Pancreas (tissue), 10 donors: ENCODE measurements around the gene FAM3C. TPM values are rescaled to one million over a fixed set of nuclear protein-coding genes. Genes with fewer than 3 reads are reported as not detected.

ENCODE experiments used
- ATAC-seq, 4 donors: fragments of 200-7000 bp; cut with Tn5 transposase; one replicate each; pipeline versions ENCODE4 v1.8.0 to v1.9.1; 2020; ENCODE audit warnings: mild to moderate bottlenecking in 4 of 4, moderate library complexity in 4 of 4
- DNase-seq, 6 donors: peaks; one replicate each; pipeline ENCODE4 v3.0.0-alpha.2; 2020
- FAIRE-seq: peaks from 2 replicates; lab custom pipeline; 2012; peaks lifted over from hg19 to GRCh38; lab: Jason Lieb, UNC
- H3K27ac ChIP-seq, 4 donors: fragments of 200-600 bp; sonication (generic); 1 replicate in 3 of 4; 2 replicates in 1 of 4; pipeline versions ENCODE4 v1.5.0 to v1.8.0; 2020
- H3K27me3 ChIP-seq, 4 donors: fragments of 200-600 bp; one replicate each; pipeline ENCODE4 v1.8.0; 2021
- H3K36me3 ChIP-seq, 3 donors: fragments of 200-600 bp; sonication (generic) in 1 of 3; one replicate each; pipeline versions ENCODE4 v1.5.0 to v1.8.0; 2020 to 2021
- H3K4me1 ChIP-seq, 3 donors: fragments of 200-600 bp; one replicate each; pipeline ENCODE4 v1.8.0; 2021
- H3K4me3 ChIP-seq, 4 donors: fragments of 200-600 bp; sonication (generic) in 2 of 4; one replicate each; pipeline versions ENCODE4 v1.5.0 to v1.8.0; 2020 to 2021
- H3K9me3 ChIP-seq, 4 donors: fragments of 200-600 bp; one replicate each; pipeline ENCODE4 v1.8.0; 2021
- CTCF ChIP-seq, 4 donors: fragments of 200-600 bp; sonication (generic) in 3 of 4; IDR thresholded peaks; one replicate each; pipeline versions ENCODE4 v1.5.0 to v1.8.0; 2021; ENCODE audit warnings: antibody characterized with exemption in 4 of 4
- WGBS, 2 donors: extraction: QIAGEN DNeasy Blood & Tissue Kit; methylation state at CpG; one replicate each; pipeline ENCODE4 v1.1.7; 2013; 5-methylcytosine and 5-hydroxymethylcytosine counted together
- intact Hi-C, 3 donors: fragments of 100-400 bp; cut with DNase I; formaldehyde crosslinking; loops; one replicate each; pipeline versions ENCODE4 v1.11.1 to v1.14.2; 2022
- polyA plus RNA-seq, 2 donors: library from polyadenylated mRNA; stranded (reverse); fragments of 200-250 nt; gene quantifications; one replicate each; pipeline ENCODE4 v1.2.3, GENCODE V29; 2013
- total RNA-seq, 6 donors: library from RNA; stranded (reverse); fragmentation: NEBNext Ultra II Directional in 4 of 6; extraction: Animal tissue kit (Norgen Biotek cat#: 25700) in 4 of 6; gene quantifications; one replicate each; pipeline versions ENCODE4 v1.2.1 to v1.2.4, GENCODE V29; 2021 to 2023
- donor health status: healthy with polysubstance abuse.
- donor health status: DM: no; HTN: no; CAD: no; lungs with moderate emphysema.
- donor health status: DM: no; HTN: no; CAD: no.
- donor health status: control.
- donor health status: control.
- donor health status: Bipolar disorder and iron deficiency.
- donor health status: DM: yes; HTN: yes; CAD: no.
- donor health status: DM: no; HTN: no; CAD: no.
- donor health status: DM: no; HTN: no; CAD: no.
- donor health status: DM: yes; HTN: yes; CAD: no.

FAM3C gene
- total and polyA plus RNA-seq, 8 donors: 18.2 to 43.6 (median 37.4) TPM

DNA sequence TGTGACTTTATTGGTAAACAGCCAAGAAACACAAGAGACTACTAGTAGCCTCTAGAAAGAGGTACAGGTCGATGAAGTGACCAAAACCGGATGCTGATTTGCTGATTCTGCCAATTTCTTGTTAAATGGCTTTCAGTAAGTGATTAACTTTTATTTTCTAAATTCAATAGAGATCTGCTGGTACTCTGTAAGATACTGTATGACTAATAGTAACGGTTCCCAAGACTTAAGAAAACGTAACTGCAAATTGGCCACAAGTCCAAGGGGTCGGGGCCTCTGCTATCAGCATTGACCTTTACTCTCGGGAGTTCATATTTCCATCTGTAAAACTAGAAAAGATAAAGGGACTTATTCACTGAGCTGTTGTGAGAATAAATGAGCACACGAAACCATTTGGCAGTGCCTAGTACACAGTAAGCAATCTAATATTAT, 1.4 kb downstream of the FAM3C start:
- intact Hi-C loops: no loop called here
- peak overlapping the region in 2 of 4 donors; percentile 87 to 94 for H3K4me3 ChIP-seq
- peak in 3 of 6 donors; percentile 8 to 22 (median 20) for DNase-seq
- peaks cover 34 to 37% (median 35%) of the 10 kb centered on the region in 3 donors for H3K4me1 ChIP-seq
- no peaks in the 10 kb centered on the region for H3K27me3 ChIP-seq
- peak overlapping the region in 2 of 4 donors; percentile 93 for H3K27ac ChIP-seq
- WGBS, 2 donors: 9% methylated on average over 7 of the region's 7 CpGs
- no peaks in the 10 kb centered on the region for H3K9me3 ChIP-seq
- ATAC-seq: peak in 2 of 4 donors; percentile 4 to 5
- FAIRE-seq: no peak
- no peaks in the 10 kb centered on the region for H3K36me3 ChIP-seq
- TF ChIP-seq CTCF (IDR thresholded peaks at IDR 0.05): no peak

DNA sequence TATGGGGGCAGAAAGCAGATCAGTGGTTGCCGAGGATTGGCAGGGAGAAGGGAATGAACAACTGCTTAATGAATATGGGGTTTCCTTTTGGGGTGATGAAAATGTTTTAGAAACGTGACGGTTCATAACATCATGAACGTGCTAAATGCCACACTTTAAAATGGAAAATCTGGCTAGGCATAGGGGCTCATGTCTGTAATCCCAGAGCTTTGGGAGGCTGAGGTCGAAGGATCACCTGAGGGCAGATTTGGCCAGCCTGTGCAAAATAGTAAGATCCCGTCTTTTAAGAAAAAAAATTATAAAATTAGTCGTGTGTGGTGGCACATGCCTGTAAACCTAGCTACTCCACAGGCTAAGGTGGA, 3.1 kb downstream of the FAM3C start:
- no peaks in the 10 kb centered on the region for H3K27me3 ChIP-seq
- FAIRE-seq: no peak
- no peak overlapping the region for H3K27ac ChIP-seq
- no peaks in the 10 kb centered on the region for H3K36me3 ChIP-seq
- peaks cover 29 to 34% (median 31%) of the 10 kb centered on the region in 3 donors for H3K4me1 ChIP-seq
- no peak for TF ChIP-seq CTCF (IDR thresholded peaks at IDR 0.05)
- no peak overlapping the region for H3K4me3 ChIP-seq
- intact Hi-C loops: no loop called here
- no peak for DNase-seq
- WGBS, 2 donors: 94% methylated on average over 7 of the region's 7 CpGs
- no peaks in the 10 kb centered on the region for H3K9me3 ChIP-seq
- no peak for ATAC-seq

DNA sequence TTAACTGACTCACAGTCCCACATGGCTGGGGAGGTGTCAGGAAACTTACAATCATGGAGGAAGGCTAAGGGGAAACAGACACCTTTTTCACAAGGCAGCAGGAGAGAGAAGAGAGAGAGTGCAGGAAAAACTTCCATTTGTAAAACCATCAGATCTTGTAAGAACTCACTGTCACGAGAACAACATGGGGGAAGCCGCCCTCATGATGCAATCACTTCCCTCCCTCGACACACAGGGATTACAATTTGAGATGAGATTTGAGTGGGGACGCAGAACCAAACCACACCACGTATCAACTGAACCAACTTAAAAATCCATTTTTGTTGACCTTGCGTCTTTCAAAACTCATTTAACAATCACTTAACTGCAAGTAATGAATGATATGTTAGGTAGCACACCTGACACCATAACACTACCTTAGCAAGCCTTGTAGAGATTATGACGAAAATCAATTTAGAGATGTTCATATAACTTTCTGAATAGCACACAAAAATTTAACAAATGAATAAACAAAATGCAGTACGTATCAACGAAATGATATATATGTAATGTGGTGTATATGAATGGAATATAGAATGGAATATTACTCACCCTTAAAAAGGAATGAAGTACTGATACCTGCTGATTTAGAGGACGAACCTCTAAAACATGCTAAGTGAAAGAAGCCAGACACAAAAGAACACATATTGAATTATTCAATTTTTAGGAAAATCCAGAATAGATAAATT, 3.7 kb downstream of the FAM3C start:
- TF ChIP-seq CTCF (IDR thresholded peaks at IDR 0.05): no peak
- Histone ChIP-seq H3K4me3 (no peak overlapping the region), H3K9me3 (no peaks in the 10 kb centered on the region), H3K4me1 (peaks cover 24 to 32% (median 27%) of the 10 kb centered on the region in 3 donors), H3K36me3 (no peaks in the 10 kb centered on the region), H3K27ac (no peak overlapping the region), H3K27me3 (no peaks in the 10 kb centered on the region)
- no peak for FAIRE-seq
- intact Hi-C loops: no loop called here
- no peak for DNase-seq
- no peak for ATAC-seq
- 96 to 98% methylated on average over 10 of the region's 10 CpGs for WGBS, 2 donors

- H3K4me3 ChIP-seq: no peak overlapping the region
- no peak for TF ChIP-seq CTCF (IDR thresholded peaks at IDR 0.05)
- no peaks in the 10 kb centered on the region for H3K27me3 ChIP-seq
- no peaks in the 10 kb centered on the region for H3K9me3 ChIP-seq
- WGBS, 2 donors: 54 to 73% methylated on average over 3 of the region's 3 CpGs
- FAIRE-seq (no peak), DNase-seq (no peak), ATAC-seq (no peak)
- intact Hi-C loops: no loop called here
- no peak overlapping the region for H3K27ac ChIP-seq
- H3K36me3 ChIP-seq: no peaks in the 10 kb centered on the region
- H3K4me1 ChIP-seq: peaks cover 17 to 27% (median 20%) of the 10 kb centered on the region in 3 donors
Observed at GRCh38 chr7:121391686-121392085, 4.4 kb downstream of the FAM3C start.

- peaks cover 23 to 37% (median 24%) of the 10 kb centered on the region in 3 donors for H3K4me1 ChIP-seq
- 38 to 50% methylated on average over 1 to 2 of the region's 2 CpGs for WGBS, 2 donors
- H3K27me3 ChIP-seq: no peaks in the 10 kb centered on the region
- no peak overlapping the region for H3K4me3 ChIP-seq
- FAIRE-seq (no peak), ATAC-seq (no peak), DNase-seq (no peak)
- no peaks in the 10 kb centered on the region for H3K36me3 ChIP-seq
- no peak for TF ChIP-seq CTCF (IDR thresholded peaks at IDR 0.05)
- H3K9me3 ChIP-seq: no peaks in the 10 kb centered on the region
- no peak overlapping the region for H3K27ac ChIP-seq
- intact Hi-C loops: no loop called here
Observed at GRCh38 chr7:121390617-121391016, 5.5 kb downstream of the FAM3C start.
